IMR-90 (cell line): ENCODE measurements around the gene CCDC137. TPM values are rescaled to one million over a fixed set of nuclear protein-coding genes. Genes with fewer than 3 reads are reported as not detected.

Experiments used
- ATAC-seq: fragments of 200-7000 bp; cut with Tn5 transposase; 2 replicates; pipeline ENCODE4 v1.9.1; 2020; ENCODE audit warnings: low read depth, mild to moderate bottlenecking, moderate library complexity
- BruUV-seq: library from RNA; stranded (reverse); fragments of 400-500 nt; replicated peaks from 2 replicates; lab custom pipeline; 2021; lab: Mats Ljungman, UMichigan
- CTCF ChIA-PET: fragments of 300-600 bp; formaldehyde crosslinking; extraction: SDS; loops from one replicate; lab custom pipeline; 2021; ENCODE audit warnings: antibody characterized with exemption; lab: Yijun Ruan, JAX
- POLR2A ChIA-PET: fragments of 300-600 bp; sonication (Branson Sonifier 250); formaldehyde crosslinking; loops from one replicate; lab custom pipeline; 2022; ENCODE audit warnings: antibody characterized with exemption; ENCODE audit not compliant: unreplicated experiment; lab: Charles Lee
- DNase-seq: peaks from one replicate; pipeline ENCODE4 v3.0.0; 2013
- H2AFZ ChIP-seq: replicated peaks from 2 replicates; pipeline ENCODE3; 2013; ENCODE audit warnings: low read length, mild to moderate bottlenecking; ENCODE audit not compliant: poor library complexity
- H2AK5ac ChIP-seq: 2 replicates; pipeline ENCODE4 v1.6.1; 2013; ENCODE audit warnings: low read depth, low read length, inconsistent platforms
- H2AK9ac ChIP-seq: replicated peaks from 2 replicates; pipeline ENCODE3; 2013; ENCODE audit warnings: mild to moderate bottlenecking, low read depth, low read length, moderate library complexity; ENCODE audit not compliant: poor library complexity
- H2BK120ac ChIP-seq: 2 replicates; pipeline ENCODE4 v1.6.1; 2013; ENCODE audit warnings: low read depth, low read length, inconsistent platforms
- H2BK15ac ChIP-seq: 3 replicates; pipeline ENCODE4 v1.6.1; 2013; ENCODE audit warnings: low read depth, low read length, inconsistent platforms
- H2BK20ac ChIP-seq: 2 replicates; pipeline ENCODE4 v1.6.1; 2013; ENCODE audit warnings: low read depth, mild to moderate bottlenecking, inconsistent platforms, low read length, moderate library complexity
- H2BK5ac ChIP-seq: 2 replicates; pipeline ENCODE4 v1.6.1; 2013; ENCODE audit warnings: mild to moderate bottlenecking, low read depth, low read length, inconsistent platforms; ENCODE audit not compliant: poor library complexity, severe bottlenecking
- H3K14ac ChIP-seq: replicated peaks from 2 replicates; pipeline ENCODE4 v1.6.1; 2013; ENCODE audit warnings: low read depth, low read length, inconsistent platforms
- H3K18ac ChIP-seq: 2 replicates; pipeline ENCODE4 v1.6.1; 2013; ENCODE audit warnings: low read depth, low read length, control low read depth
- H3K23ac ChIP-seq: 2 replicates; pipeline ENCODE4 v1.6.1; 2013; ENCODE audit warnings: low read depth, low read length, inconsistent platforms
- H3K27ac ChIP-seq: 2 replicates; pipeline ENCODE4 v1.5.1; 2013; ENCODE audit warnings: mild to moderate bottlenecking, control low read depth, low read length; ENCODE audit not compliant: insufficient read depth
- H3K27me3 ChIP-seq: 2 replicates; pipeline ENCODE4 v1.6.1; 2013; ENCODE audit warnings: low read length; ENCODE audit not compliant: control insufficient read depth, insufficient read depth
- H3K36me3 ChIP-seq: 2 replicates; pipeline ENCODE4 v1.6.1; 2013; ENCODE audit warnings: low read length, mixed read lengths; ENCODE audit not compliant: control insufficient read depth, insufficient read depth
- H3K4ac ChIP-seq: 2 replicates; pipeline ENCODE4 v1.6.1; 2013; ENCODE audit warnings: low read depth, low read length, inconsistent platforms
- H3K4me1 ChIP-seq: 2 replicates; pipeline ENCODE4 v1.6.1; 2013; ENCODE audit warnings: low read length, mixed read lengths; ENCODE audit not compliant: control insufficient read depth, insufficient read depth
- H3K4me2 ChIP-seq: 2 replicates; pipeline ENCODE4 v1.6.1; 2013; ENCODE audit warnings: low read depth, mild to moderate bottlenecking, control low read depth, low read length, moderate library complexity
- H3K4me3 ChIP-seq: 2 replicates; pipeline ENCODE4 v1.5.1; 2013; ENCODE audit warnings: low read depth, mild to moderate bottlenecking, control low read depth, low read length, moderate library complexity; ENCODE audit not compliant: insufficient read depth
- H3K56ac ChIP-seq: 2 replicates; pipeline ENCODE4 v1.6.1; 2013; ENCODE audit warnings: low read length, inconsistent platforms; ENCODE audit not compliant: insufficient read depth; ENCODE audit errors: extremely low read depth
- H3K79me1 ChIP-seq, 2 experiments: 2 replicates each; pipeline ENCODE4 v1.6.1; 2013; ENCODE audit warnings: low read length in 2 of 2, inconsistent platforms in 1 of 2, low read depth in 1 of 2
- H3K9ac ChIP-seq: 2 replicates; pipeline ENCODE4 v1.6.1; 2013; ENCODE audit warnings: low read depth, low read length, control low read depth
- H3K9me1 ChIP-seq: 2 replicates; pipeline ENCODE4 v1.6.1; 2013; ENCODE audit warnings: low read length, inconsistent platforms; ENCODE audit not compliant: insufficient read depth
- H3K9me3 ChIP-seq: 2 replicates; pipeline ENCODE4 v1.6.1; 2013; ENCODE audit warnings: low read length; ENCODE audit not compliant: control insufficient read depth, insufficient read depth
- H4K20me1 ChIP-seq: 2 replicates; pipeline ENCODE4 v1.6.1; 2013; ENCODE audit warnings: low read length, inconsistent platforms; ENCODE audit not compliant: insufficient read depth
- H4K5ac ChIP-seq: 2 replicates; pipeline ENCODE4 v1.6.1; 2013; ENCODE audit warnings: mild to moderate bottlenecking, low read depth, low read length, control low read depth
- H4K8ac ChIP-seq, 2 experiments: 2 replicates each; pipeline ENCODE4 v1.6.1; 2013; ENCODE audit warnings: low read depth in 2 of 2, low read length in 2 of 2, control low read depth in 1 of 2, inconsistent platforms in 1 of 2
- H4K91ac ChIP-seq: 2 replicates; pipeline ENCODE4 v1.6.1; 2013; ENCODE audit warnings: low read depth, low read length, inconsistent platforms; ENCODE audit not compliant: insufficient read depth
- CHD1 ChIP-seq: IDR thresholded peaks from 2 replicates; pipeline ENCODE4 v1.6.1; 2012; ENCODE audit warnings: low read depth, low read length, improper control_type of control experiment
- MXI1 ChIP-seq: IDR thresholded peaks from 2 replicates; pipeline ENCODE4 v1.6.1; 2012; ENCODE audit warnings: low read depth, mild to moderate bottlenecking, low read length, moderate library complexity, borderline replicate concordance
- NFE2L2 ChIP-seq: fragments of 150-350 bp; IDR thresholded peaks from 2 replicates; pipeline ENCODE4 v1.6.1; 2016; ENCODE audit warnings: low read depth, mild to moderate bottlenecking, low read length
- POLR2A ChIP-seq: IDR thresholded peaks from 2 replicates; pipeline ENCODE4 v1.6.1; 2012; ENCODE audit warnings: mild to moderate bottlenecking, low read depth, low read length
- RFX5 ChIP-seq: IDR thresholded peaks from 2 replicates; pipeline ENCODE4 v1.8.0; 2012; ENCODE audit warnings: low read depth, mild to moderate bottlenecking, low read length, moderate library complexity
- WGBS, 2 experiments: methylation state at CpG; one replicate each; pipeline versions ENCODE4 v1.1.5 to v1.1.7; 2013; ENCODE audit warnings: missing lambda C conversion rate in 2 of 2; ENCODE audit not compliant: insufficient read length in 1 of 2; ENCODE audit errors: extremely low coverage in 2 of 2; 5-methylcytosine and 5-hydroxymethylcytosine counted together
- dilution Hi-C: fragments of 300-500 bp; cut with HindIII; formaldehyde crosslinking; loops from one replicate; pipeline ENCODE4 v1.14.3; 2018; ENCODE audit warnings: low sequenced_read_pairs; ENCODE audit not compliant: unreplicated experiment
- in situ Hi-C: fragments of 300-500 bp; cut with MboI; formaldehyde crosslinking; loops from 3 replicates; pipeline ENCODE4 v1.14.3; 2019; ENCODE audit warnings: low sequenced_read_pairs, inconsistent platforms, mixed read lengths
- intact Hi-C: fragments of 100-400 bp; cut with micrococcal nuclease; formaldehyde crosslinking; loops from 2 replicates; pipeline ENCODE4 v1.10.0; 2022
- polyA plus RNA-seq, 3 experiments: library from polyadenylated mRNA; depleted of rRNA; stranded (reverse); fragments of >200 nt; gene quantifications; 2 replicates each; pipeline ENCODE4 v1.2.3, GENCODE V29; 2012; ENCODE audit warnings: low replicate concordance in 1 of 3
- total RNA-seq: library from RNA; depleted of rRNA; stranded (reverse); fragments of >200 nt; gene quantifications from 2 replicates; pipeline ENCODE4 v1.2.3, GENCODE V29; 2012

Gene CCDC137
- total and polyA plus RNA-seq, 2 of the 4 experiments (the other 2 are of a cell fraction): 7.5 to 18.4 TPM

GRCh38 chr17:81648013-81648706 lies 18.4 kb upstream of the CCDC137 start:
- 9% methylated on average over 60 of the region's 78 CpGs; no CpG with 5 or more reads in 1 of the 2 experiments for WGBS, 2 experiments
- Histone ChIP-seq H2BK5ac (no peak overlapping the region), H3K79me1 (no peaks in the 10 kb centered on the region; a peak in 1 of 4 replicates), H4K5ac (no peak overlapping the region), H3K4me1 (peaks cover 6% of the 10 kb centered on the region), H2AK5ac (no peak overlapping the region), H2BK20ac (no peak overlapping the region), H4K20me1 (peaks cover 3% of the 10 kb centered on the region; the same call in 1 of the 2 replicates), H3K23ac (no peak overlapping the region), H3K4me2 (no peak overlapping the region; the same call in 1 of the 2 replicates), H4K91ac (no peak overlapping the region), H3K27ac (no peak overlapping the region), H3K9me1 (peaks cover 12% of the 10 kb centered on the region), H3K18ac (no peak overlapping the region), H3K14ac (no peak overlapping the region), H3K4me3 (no peak overlapping the region; the same call in 1 of the 2 replicates), H3K4ac (no peak overlapping the region), H3K27me3 (peaks cover 19% of the 10 kb centered on the region), H2BK15ac (no peak overlapping the region), H4K8ac (no peak overlapping the region), H2BK120ac (no peak overlapping the region), H3K9ac (no peak overlapping the region), H3K56ac (no peak overlapping the region), H3K36me3 (0 out of 2 replicates have a peak, but pooled peaks cover 2% of the 10 kb centered on the region), H3K9me3 (peaks cover 8% of the 10 kb centered on the region; the same call in 1 of the 2 replicates), H2AFZ (peak overlapping the region; percentile 67), H2AK9ac (no peak overlapping the region)
- dilution Hi-C loops: no loop called here
- POLR2A ChIA-PET: no interaction called here
- intact Hi-C loops: no loop called here
- TF ChIP-seq CHD1 (no peak), NFE2L2 (no peak), RFX5 (no peak), POLR2A (no peak), MXI1 (no peak)
- in situ Hi-C loops: no loop called here
- CTCF ChIA-PET: no interaction called here
- DNase-seq (no peak), ATAC-seq (peak; percentile 9; the same call in 1 of the 2 replicates)
- no TSS peak for BruUV-seq
